ENCODE measurements around the gene KCNJ12.
"Not testable (repeated sequence)": the region's sequence is repeated elsewhere in the genome, so short reads cannot be mapped to it uniquely, and the experiment has no call there.

The KCNJ12 gene

GRCh38 chr17:21376081-21376758, at the start of gene KCNJ12:
Gene KCNJ12, plus strand, starts transcription at chr17:21376357. Its CDS starts 38,986 bp downstream, at chr17:21415343.
- no peak for DNase-seq (ENCODE audit: low read depth)

DNA sequence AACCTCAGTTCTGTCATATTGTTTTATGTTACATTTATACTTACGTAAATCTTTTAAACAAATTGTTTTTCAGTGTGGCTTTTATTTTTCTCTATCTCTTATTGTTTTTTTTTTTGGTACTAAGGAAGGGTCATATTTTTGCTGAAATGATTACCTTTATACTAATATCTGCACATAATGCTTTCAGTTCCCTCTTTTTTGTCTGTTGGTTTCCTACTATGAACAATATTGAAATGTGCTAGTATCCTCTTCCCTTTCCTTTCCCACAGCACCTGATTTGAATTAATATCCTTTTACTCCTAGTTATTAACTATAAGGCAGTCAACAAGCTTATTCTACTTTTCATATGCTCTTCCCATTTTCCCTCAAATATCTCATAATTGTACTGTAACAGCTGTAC, 48.2 kb upstream of the KCNJ12 start:
- DNase-seq (ENCODE audit: low read depth) = not testable (repeated sequence)

GRCh38 chr17:21328778-21329177, 47.4 kb upstream of the KCNJ12 start:
- DNase-seq (ENCODE audit: low read depth) = not testable (repeated sequence)

GRCh38 chr17:21330436-21331160, 45.6 kb upstream of the KCNJ12 start:
- no peak for DNase-seq (ENCODE audit: low read depth)

DNA sequence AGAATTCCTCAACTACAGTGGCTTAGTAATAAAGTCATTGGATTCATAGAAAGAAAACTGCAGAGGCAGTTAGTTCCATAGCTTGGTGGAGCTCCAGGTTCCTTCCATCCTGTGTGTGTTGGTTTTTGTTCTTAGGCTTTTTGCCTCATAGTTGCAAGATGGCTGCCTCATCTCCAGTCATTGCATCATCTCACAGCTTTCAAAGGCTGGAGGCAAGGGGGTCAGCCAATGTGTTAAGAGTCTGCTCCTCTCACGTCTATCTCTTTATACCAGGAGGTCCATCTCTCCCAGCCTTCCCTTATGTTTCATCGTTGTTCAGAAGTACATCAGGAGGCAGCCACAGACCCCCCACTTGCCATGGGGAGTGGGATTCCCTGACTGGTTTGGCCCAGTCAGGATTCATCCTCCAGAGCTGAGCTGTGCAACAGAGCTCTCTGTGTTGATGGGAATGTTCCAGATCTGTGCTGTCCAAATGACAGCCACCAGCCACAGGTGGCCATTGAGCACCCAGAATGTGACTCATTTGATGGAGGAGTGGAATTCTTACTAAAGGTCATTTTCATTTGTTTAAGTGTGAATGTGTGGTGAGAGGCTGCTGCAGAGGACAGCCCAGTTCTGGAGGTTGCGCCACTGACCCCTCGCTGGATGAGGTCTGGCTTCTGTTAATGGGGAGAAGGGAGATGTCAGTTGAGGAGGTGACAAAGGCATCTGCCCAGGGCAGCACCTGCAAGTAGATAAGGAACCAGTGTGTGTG, 39.4 kb upstream of the KCNJ12 start:
- not testable (repeated sequence) for DNase-seq (ENCODE audit: low read depth)

DNA sequence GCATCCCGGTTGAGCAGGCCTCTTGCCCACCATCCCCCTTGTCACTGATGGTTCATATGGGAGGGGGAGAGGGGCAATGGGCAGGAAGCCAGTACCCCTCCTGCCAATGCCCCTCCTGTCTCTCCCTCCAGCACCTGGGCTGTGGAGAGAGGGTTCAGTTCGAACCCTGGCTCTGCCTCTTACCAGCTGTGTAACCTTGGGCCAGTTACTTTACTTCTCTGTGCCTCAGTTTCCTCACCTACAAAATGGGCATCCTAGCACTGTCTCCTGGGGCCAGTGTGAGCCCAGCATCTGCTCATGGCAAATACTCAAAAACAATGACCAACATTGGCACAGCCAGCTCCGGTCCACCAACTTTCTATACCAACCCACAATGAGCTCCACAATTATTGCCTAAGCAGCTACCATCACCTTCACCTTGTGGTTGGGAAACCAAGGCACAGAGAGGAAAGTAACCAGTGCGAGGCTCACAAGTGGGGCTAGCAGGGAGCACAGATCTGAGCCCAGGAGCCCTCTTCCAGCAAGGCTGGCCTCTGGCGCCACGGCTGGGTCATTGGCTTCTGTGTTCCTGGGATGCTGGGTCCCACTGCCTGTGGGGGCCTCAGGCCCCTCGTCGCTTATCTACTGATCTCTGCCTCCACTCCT, 38.1 kb upstream of the KCNJ12 start:
- not testable (repeated sequence) for DNase-seq (ENCODE audit: low read depth)

- DNase-seq (ENCODE audit: low read depth) = no peak
Measured at GRCh38 chr17:21339011-21339410, 37.1 kb upstream of the KCNJ12 start.

DNA sequence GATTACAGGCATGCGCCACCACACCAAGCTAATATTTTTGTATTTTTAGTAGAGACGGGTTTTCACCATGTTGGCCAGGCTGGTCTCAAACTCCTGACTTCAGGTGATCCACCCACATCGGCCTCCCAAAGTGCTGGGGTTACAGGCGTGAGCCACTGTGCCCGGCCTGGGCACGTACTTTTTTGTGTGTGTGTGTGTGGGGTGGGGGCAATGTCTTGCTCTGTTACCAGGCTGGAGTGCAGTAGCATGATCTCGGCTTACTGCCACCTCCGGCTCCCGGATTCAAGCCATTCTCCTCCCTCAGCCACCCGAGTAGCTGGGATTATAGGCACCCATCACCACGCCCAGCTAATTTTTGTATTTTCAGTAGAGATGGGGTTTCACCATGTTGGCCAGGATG, 36.6 kb upstream of the KCNJ12 start:
- not testable (repeated sequence) for DNase-seq (ENCODE audit: low read depth)

DNA sequence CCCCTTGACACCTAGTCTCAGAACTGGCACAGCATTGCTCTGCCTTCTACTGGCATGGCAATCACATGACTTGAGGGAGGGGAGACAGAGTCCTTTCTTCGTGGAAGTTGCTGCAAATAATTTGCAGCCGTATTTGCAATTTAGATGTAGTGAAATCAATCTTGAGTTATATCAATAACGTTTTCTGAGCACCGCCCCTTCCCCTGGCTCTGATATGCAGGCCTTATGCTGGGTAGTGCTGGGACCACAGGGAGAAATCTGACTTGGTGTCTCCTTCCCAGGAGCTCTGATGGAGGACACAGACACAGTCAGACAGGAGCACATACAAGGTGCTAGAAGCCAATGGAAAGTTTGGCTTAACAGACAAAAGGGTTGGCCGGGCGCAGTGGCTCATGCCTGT, 35.8 kb upstream of the KCNJ12 start:
- DNase-seq (ENCODE audit: low read depth) = not testable (repeated sequence)

DNA sequence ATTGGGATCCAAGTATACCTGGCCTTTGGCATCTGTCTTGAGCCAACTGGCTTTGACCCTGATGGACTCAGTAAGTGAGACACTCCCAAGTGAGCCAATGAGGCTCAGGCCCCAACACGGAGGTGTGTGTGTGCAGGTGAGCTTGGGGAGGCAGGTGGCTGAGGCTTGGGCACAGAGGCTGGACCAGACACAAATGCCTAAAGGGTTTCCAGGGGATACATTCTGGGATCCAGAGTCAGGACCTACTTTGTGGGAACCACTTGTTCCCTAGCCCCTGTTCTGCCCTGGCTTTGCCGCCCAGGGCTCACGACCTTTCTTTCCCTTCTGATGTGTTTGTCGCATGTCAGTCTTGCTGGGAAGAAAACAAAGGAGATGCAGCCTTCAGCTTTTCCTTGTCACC, 34.9 kb upstream of the KCNJ12 start:
- DNase-seq (ENCODE audit: low read depth) = not testable (repeated sequence)

DNA sequence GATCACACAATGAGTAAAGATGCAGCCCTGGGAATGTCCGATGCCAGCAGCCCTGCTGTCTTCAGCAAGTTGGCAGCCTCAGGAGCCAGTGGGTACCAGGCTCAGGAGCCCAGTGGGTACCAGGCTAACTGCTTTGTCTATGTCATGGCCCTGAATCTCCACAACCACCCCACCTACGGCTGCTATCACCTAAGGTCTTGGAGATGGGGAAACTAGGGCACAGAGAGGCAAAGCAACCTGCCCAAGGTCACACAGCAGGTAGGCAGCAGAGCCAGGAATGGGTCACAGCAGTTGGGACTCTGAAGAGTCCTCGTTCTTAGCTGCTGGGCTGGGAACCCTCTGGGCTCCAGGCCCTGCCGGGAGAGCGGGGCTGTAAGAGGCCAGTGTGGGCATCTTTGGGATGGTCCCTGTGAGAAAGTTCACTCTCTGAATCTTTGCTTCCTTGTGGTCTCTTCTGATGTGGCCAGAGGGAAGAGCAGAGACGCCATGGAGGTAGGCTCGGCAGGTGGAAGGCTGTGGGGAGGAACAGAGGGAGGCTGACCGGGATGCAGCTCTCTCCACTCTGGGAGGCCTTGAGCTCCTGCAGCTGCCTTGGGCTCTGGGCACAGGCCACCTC, 34.1 kb upstream of the KCNJ12 start:
- not testable (repeated sequence) for DNase-seq (ENCODE audit: low read depth)

GRCh38 chr17:21343061-21343949, 32.9 kb upstream of the KCNJ12 start:
- not testable (repeated sequence) for DNase-seq (ENCODE audit: low read depth)

DNA sequence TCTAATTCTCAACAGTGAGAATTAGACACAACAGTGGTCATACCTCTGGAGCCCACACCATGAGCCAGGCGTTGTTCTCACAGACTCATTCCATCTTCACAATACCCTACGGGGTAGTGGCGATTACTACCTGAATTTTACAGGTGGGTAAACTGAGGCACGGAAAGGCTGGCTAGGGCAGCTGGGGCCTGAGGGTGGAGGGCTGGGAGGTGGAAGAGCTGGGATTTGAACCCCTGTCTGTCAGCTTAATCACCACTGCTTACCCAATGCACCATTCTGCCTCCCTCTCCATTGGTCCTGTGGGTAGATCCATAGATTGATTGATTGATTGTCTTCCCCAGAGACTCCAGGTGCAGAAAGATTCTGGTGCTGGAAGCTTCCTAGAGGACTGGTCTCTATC, 31.4 kb upstream of the KCNJ12 start:
- DNase-seq (ENCODE audit: low read depth) = not testable (repeated sequence)

DNA sequence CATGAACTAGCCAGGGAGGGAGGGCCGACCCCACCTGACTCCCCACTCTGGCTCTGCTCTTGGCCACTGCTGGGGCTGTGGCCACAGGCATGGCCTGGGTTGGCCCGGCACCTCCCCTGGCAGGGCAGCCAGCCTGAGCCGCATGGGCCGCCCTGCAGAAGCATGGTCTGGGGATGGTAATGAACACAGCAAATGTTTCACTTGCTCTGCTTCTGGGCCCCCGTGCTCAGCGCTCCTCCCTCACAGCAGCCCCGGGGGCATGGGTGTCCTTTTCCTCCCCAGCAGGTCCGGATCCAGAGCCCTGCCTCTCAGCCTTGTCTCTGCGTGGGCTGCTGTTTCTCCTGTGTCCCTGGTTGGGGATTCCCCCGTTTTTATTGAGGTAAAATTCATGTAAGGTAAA, 30.9 kb upstream of the KCNJ12 start:
- DNase-seq (ENCODE audit: low read depth) = no peak

DNA sequence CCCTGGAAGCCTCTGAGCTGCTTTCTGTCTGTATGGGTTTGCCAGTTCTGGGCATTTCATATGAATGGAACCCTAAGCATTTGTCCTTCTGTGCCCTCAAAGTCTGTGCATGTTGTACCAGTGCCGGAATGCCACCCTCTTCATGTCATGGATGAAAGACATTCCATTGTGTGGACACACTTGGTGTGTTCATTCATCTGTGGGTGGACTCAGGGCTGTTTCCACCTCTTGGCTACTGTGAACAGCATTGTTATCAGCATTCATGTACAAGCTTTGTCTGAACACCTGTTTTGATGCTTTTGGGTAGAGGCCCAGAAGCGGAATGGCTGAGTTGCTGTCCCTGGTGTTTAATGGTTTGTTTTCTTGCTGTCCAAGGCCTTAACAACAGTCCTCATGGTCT, 30.1 kb upstream of the KCNJ12 start:
- not testable (repeated sequence) for DNase-seq (ENCODE audit: low read depth)

DNA sequence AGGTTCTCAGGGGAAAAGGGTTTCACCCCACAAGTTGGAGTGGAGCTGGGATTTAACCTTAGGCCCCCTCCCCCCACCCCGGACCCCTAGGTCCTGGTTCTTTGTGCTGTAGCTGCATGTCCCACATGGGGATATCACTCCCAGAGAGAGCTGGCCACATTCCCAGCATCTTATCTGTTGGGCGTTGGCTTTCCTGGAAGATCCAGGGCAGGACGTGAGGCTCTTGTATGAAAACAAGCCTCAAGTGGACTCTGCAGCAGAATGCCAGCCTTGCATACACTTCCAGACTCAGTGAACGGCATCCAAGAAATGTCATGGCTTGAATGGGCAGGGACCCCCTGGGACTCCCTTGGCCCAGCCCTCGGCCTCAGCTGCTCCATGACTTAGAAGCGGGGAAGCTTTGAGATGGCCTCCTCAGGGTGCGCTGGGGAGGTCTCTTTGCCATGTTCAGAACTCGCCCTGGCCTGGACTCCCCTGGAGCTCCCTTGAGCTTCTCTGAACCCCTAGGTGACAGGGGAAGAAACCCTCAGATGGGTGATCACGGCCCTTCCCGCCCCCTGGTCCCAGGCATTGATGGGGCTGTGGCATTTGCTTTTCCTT, 29.4 kb upstream of the KCNJ12 start:
- not testable (repeated sequence) for DNase-seq (ENCODE audit: low read depth)

DNA sequence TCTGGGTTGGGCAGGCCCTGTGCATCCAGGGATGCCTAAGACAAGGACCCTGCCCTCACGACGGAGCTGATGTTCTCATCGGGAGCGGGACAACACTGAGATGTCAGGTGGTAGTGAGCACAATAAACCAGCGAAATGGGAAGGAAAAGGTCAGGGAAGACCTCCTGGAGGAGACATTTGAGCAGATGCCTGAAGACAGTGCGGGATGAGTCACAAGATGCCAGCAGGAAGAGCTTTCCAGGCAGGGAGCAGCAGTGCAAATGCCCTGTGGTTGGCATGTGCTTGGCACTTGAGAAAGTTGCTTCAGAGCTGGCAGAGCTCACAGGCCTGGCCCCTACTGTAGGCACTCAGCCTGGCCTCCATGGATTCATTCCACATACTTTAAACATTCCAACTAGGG, 28.5 kb upstream of the KCNJ12 start:
- DNase-seq (ENCODE audit: low read depth) = not testable (repeated sequence)

- not testable (repeated sequence) for DNase-seq (ENCODE audit: low read depth)
Measured at GRCh38 chr17:21348081-21348925, 27.9 kb upstream of the KCNJ12 start.

DNA sequence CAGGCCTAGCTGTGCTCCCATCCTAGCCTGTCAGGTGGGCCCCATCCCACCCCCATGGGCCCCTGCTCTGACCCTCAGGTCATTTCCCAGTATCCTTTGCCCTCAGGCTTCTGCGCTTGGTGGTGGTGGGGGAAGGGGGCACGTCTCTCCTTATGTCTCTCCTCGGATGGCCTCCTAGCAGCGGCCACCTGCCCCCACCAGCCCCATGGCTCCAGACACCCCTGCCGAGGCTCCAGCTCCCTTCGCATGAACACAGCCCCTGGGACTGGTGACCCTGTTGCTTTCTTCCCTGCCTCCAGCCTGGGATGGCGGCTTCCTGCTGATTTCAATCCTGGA, 27.3 kb upstream of the KCNJ12 start:
- not testable (repeated sequence) for DNase-seq (ENCODE audit: low read depth)

Measured in stromal cell of bone marrow (primary cell).